Measurements from ENCODE around the gene TMIGD2.

DNA sequence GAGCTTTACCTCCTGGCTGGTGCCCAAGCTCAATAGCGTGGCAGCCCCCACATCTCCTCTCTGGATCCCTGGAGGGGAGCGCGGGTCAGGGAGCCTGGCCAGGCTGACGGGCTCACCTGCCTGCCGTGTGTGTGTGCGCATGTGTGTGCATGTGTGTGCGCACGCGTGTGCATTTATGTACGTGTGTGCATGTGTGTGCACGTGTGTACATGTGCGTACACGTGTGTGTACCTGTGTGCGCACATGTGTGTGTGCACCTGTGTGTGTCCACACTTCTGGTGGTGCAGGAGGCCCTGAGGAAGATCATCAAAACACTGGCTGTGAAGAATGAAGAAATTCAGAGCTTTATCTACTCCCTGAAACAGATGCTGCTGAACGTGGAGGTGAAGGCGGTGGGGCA is 3.5 kb upstream of the TMIGD2 start:
- TF ChIP-seq, protein P1, sequence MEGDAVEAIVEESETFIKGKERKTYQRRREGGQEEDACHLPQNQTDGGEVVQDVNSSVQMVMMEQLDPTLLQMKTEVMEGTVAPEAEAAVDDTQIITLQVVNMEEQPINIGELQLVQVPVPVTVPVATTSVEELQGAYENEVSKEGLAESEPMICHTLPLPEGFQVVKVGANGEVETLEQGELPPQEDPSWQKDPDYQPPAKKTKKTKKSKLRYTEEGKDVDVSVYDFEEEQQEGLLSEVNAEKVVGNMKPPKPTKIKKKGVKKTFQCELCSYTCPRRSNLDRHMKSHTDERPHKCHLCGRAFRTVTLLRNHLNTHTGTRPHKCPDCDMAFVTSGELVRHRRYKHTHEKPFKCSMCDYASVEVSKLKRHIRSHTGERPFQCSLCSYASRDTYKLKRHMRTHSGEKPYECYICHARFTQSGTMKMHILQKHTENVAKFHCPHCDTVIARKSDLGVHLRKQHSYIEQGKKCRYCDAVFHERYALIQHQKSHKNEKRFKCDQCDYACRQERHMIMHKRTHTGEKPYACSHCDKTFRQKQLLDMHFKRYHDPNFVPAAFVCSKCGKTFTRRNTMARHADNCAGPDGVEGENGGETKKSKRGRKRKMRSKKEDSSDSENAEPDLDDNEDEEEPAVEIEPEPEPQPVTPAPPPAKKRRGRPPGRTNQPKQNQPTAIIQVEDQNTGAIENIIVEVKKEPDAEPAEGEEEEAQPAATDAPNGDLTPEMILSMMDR (IDR thresholded peaks at IDR 0.05; ENCODE audit: poor library complexity, severe bottlenecking), result no peak
- no peak for TF ChIP-seq RAD21 (conservative IDR thresholded peaks at IDR 0.05)
- no peak for TF ChIP-seq TAF1 (IDR thresholded peaks at IDR 0.05; ENCODE audit: low read depth)
- no peak for TF ChIP-seq POLR2AphosphoS5 (IDR thresholded peaks at IDR 0.05)
- TF ChIP-seq EP300 (conservative IDR thresholded peaks at IDR 0.05; ENCODE audit: poor library complexity, severe bottlenecking), result no peak
- TF ChIP-seq EZH2 (IDR thresholded peaks at IDR 0.05; ENCODE audit: borderline replicate concordance, insufficient read depth, low read length, poor library complexity, severe bottlenecking), result no peak
- TF ChIP-seq SMC3 (conservative IDR thresholded peaks at IDR 0.05; ENCODE audit: poor library complexity), result no peak
